ENCODE data around the gene SYT1. TPM values are rescaled to one million over a fixed set of nuclear protein-coding genes. Genes with fewer than 3 reads are reported as not detected.

SYT1 gene
- total RNA-seq, 4 donors from 2014 or later: 1.1 to 3.7 (median 1.9) TPM

- TF ChIP-seq CTCF (IDR thresholded peaks at IDR 0.05; ENCODE audit: low read depth): no peak
Observed at GRCh38 chr12:79057540-79057939, 193.0 kb downstream of the SYT1 start.

- TF ChIP-seq CTCF (IDR thresholded peaks at IDR 0.05; ENCODE audit: low read depth): no peak
Observed at GRCh38 chr12:79058342-79058741, 193.8 kb downstream of the SYT1 start.

- no peak for TF ChIP-seq CTCF (IDR thresholded peaks at IDR 0.05; ENCODE audit: low read depth)
Observed at GRCh38 chr12:79059557-79059956, 195.0 kb downstream of the SYT1 start.

GRCh38 chr12:79063258-79063657 lies 198.7 kb downstream of the SYT1 start:
- TF ChIP-seq CTCF (IDR thresholded peaks at IDR 0.05; ENCODE audit: low read depth): no peak

- no peak for TF ChIP-seq CTCF (IDR thresholded peaks at IDR 0.05; ENCODE audit: low read depth)
Observed at GRCh38 chr12:79067977-79068376, 203.4 kb downstream of the SYT1 start.

- TF ChIP-seq CTCF (IDR thresholded peaks at IDR 0.05; ENCODE audit: low read depth): no peak
Observed at GRCh38 chr12:79069009-79069408, 204.4 kb downstream of the SYT1 start.

GRCh38 chr12:79071498-79071897 lies 206.9 kb downstream of the SYT1 start:
- no peak for TF ChIP-seq CTCF (IDR thresholded peaks at IDR 0.05; ENCODE audit: low read depth)
